Middle frontal gyrus (tissue), 1 donor: ENCODE measurements around the gene SCUBE2.

Experiments used
- DNase-seq: peaks from one replicate; pipeline ENCODE4 v3.0.0-alpha.2; 2015; ENCODE audit warnings: low spot score; ENCODE audit errors: extremely low spot score

Gene SCUBE2

GRCh38 chr11:8971196-8971923, 120.0 kb downstream of the SCUBE2 start:
- DNase-seq = no peak
